Right kidney (tissue), 1 donor: ENCODE data around the gene MEGF10.

Source experiments
- DNase-seq: peaks from one replicate; pipeline ENCODE4 v3.0.0-alpha.2; 2016

MEGF10 gene

GRCh38 chr5:127370631-127371030, 80.0 kb downstream of the MEGF10 start:
- DNase-seq, result no peak

GRCh38 chr5:127373858-127374491, 83.4 kb downstream of the MEGF10 start:
- no peak for DNase-seq

- DNase-seq, result no peak
Observed at GRCh38 chr5:127375124-127375523, 84.5 kb downstream of the MEGF10 start.

- no peak for DNase-seq
Observed at GRCh38 chr5:127375544-127376091, 85.0 kb downstream of the MEGF10 start.

- no peak for DNase-seq
Observed at GRCh38 chr5:127377651-127378050, 87.1 kb downstream of the MEGF10 start.

- no peak for DNase-seq
Observed at GRCh38 chr5:127385936-127386335, 95.3 kb downstream of the MEGF10 start.

- DNase-seq, result no peak
Observed at GRCh38 chr5:127386557-127386956, 96.0 kb downstream of the MEGF10 start.

GRCh38 chr5:127389601-127390000, 99.0 kb downstream of the MEGF10 start:
- no peak for DNase-seq

- no peak for DNase-seq
Observed at GRCh38 chr5:127392762-127393161, 102.2 kb downstream of the MEGF10 start.

- DNase-seq, result no peak
Observed at GRCh38 chr5:127396490-127397155, 106.0 kb downstream of the MEGF10 start.

GRCh38 chr5:127398508-127398907, 107.9 kb downstream of the MEGF10 start:
- no peak for DNase-seq

- no peak for DNase-seq
Observed at GRCh38 chr5:127399068-127399467, 108.5 kb downstream of the MEGF10 start.

GRCh38 chr5:127400539-127400938, 109.9 kb downstream of the MEGF10 start:
- DNase-seq, result no peak

GRCh38 chr5:127400946-127401670, 110.5 kb downstream of the MEGF10 start:
- DNase-seq, result no peak

GRCh38 chr5:127402361-127402760, 111.8 kb downstream of the MEGF10 start:
- DNase-seq, result no peak

GRCh38 chr5:127404190-127404589, 113.6 kb downstream of the MEGF10 start:
- no peak for DNase-seq

- no peak for DNase-seq
Observed at GRCh38 chr5:127406326-127407121, 115.9 kb downstream of the MEGF10 start.

- DNase-seq, result no peak
Observed at GRCh38 chr5:127409246-127409917, 118.8 kb downstream of the MEGF10 start.

GRCh38 chr5:127409921-127410675, 119.5 kb downstream of the MEGF10 start:
- DNase-seq, result no peak

GRCh38 chr5:127410959-127411358, 120.4 kb downstream of the MEGF10 start:
- DNase-seq, result no peak

- DNase-seq, result no peak
Observed at GRCh38 chr5:127411381-127411780, 120.8 kb downstream of the MEGF10 start.
